Immature natural killer cell (primary cell): ENCODE data around the gene ACSL1. TPM values are rescaled to one million over a fixed set of nuclear protein-coding genes. Genes with fewer than 3 reads are reported as not detected.
"Not testable (repeated sequence)": the region's sequence is repeated elsewhere in the genome, so short reads cannot be mapped to it uniquely, and the experiment has no call there.

ENCODE experiments used
- DNase-seq, 3 donors: peaks; one replicate each; pipeline ENCODE4 v3.0.0; 2022; ENCODE audit warnings: mixed read lengths in 1 of 3
- H3K27ac Mint-ChIP-seq, 6 donors: one replicate each; pipeline ENCODE4 v1.8.0; 2020; ENCODE audit warnings: mixed read lengths in 6 of 6, mild to moderate bottlenecking in 5 of 6, inconsistent platforms in 4 of 6, moderate library complexity in 3 of 6
- H3K27me3 Mint-ChIP-seq, 3 donors: one replicate each; pipeline ENCODE4 v1.8.0; 2020 to 2021; ENCODE audit warnings: low read depth in 3 of 3, mild to moderate bottlenecking in 3 of 3, mixed read lengths in 3 of 3, moderate library complexity in 3 of 3, inconsistent platforms in 1 of 3
- H3K36me3 Mint-ChIP-seq, 3 donors: one replicate each; pipeline ENCODE4 v1.8.0; 2020; ENCODE audit warnings: mixed read lengths in 3 of 3, inconsistent platforms in 2 of 3, mild to moderate bottlenecking in 2 of 3
- H3K4me1 Mint-ChIP-seq, 2 donors: one replicate each; pipeline ENCODE4 v1.8.0; 2020; ENCODE audit warnings: inconsistent platforms in 2 of 2, mild to moderate bottlenecking in 2 of 2, mixed read lengths in 2 of 2, moderate library complexity in 1 of 2
- H3K4me3 Mint-ChIP-seq, 5 donors: one replicate each; pipeline ENCODE4 v1.8.0; 2020; ENCODE audit warnings: mild to moderate bottlenecking in 5 of 5, mixed read lengths in 5 of 5, inconsistent platforms in 3 of 5, moderate library complexity in 3 of 5
- H3K9me3 Mint-ChIP-seq, 6 donors: one replicate each; pipeline ENCODE4 v1.8.0; 2020; ENCODE audit warnings: mild to moderate bottlenecking in 6 of 6, mixed read lengths in 6 of 6, inconsistent platforms in 4 of 6, moderate library complexity in 3 of 6
- polyA plus RNA-seq, 3 donors: library from polyadenylated mRNA; unstranded; fragments of 300-500 nt; fragmentation: Illumina TruSeq; gene quantifications; one replicate each; pipeline ENCODE4 v1.2.3, GENCODE V29; 2021

ACSL1 gene
- polyA plus RNA-seq, 3 donors from 2014 or later: 4.8 to 7.8 (median 7.3) TPM

DNA sequence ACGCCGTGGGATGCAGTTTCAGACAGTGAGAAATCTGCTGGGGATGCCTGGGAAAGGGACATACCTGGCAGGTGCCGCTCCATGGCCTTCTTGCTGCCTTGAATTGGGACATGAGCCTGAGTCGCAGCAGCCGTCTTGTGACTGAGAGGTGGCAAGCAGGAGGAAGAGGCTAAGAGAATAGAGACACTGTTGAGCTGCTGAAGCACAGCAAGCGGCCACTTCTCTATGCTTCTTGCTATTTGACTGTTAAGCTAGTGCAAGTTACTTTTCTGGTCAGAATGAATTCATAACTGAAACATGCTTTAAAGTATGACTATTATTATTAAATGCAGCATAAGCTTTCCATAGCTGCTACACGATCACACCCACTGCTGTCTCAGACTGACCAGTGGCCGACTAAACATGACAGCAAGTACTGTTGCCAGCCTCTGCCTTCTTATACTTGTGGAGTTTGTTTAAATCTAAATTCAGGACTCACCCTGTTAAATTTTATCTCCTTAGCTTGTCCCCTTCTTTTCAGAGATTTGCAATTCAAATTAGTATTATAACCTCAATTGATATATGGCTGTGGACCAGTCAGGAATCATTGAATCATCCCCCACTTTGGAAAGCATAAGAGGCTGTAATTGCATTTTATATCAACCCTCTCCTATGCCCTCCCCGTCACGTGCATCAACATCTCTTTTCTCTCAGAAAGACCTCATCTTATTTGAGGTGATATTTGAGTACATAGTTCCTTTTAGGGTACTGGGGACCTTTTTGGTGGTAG lies 24.8 kb upstream of the ACSL1 start:
- Mint-ChIP-seq H3K36me3 (no peaks in the 10 kb centered on the region), H3K27me3 (peaks cover 0 to 11% (median 9%) of the 10 kb centered on the region in 3 donors), H3K9me3 (no peaks in the 10 kb centered on the region), H3K27ac (no peak overlapping the region), H3K4me1 (no peaks in the 10 kb centered on the region), H3K4me3 (no peak overlapping the region)
- DNase-seq: no peak

DNA sequence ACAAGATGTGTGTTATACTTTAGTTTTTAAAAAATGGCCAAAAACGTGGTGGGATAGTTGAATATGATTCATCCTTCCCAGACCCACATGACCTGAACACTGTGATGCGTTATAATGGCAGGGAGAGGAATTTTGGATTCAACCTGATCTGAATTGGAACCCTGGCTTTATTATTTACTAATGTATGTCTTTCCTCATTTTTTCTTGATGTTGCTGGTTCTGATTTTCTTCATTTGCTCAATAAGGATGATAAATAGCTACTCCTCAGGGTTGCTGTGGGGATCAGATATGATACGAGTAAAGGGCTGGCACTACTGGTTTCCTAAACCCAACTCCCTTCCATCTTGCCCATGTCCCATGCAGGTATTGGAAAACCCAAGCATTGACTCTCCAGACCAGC lies 24.2 kb upstream of the ACSL1 start:
- Mint-ChIP-seq H3K9me3 (no peaks in the 10 kb centered on the region), H3K4me3 (no peak overlapping the region), H3K27me3 (peaks cover 0 to 11% (median 9%) of the 10 kb centered on the region in 3 donors), H3K4me1 (no peaks in the 10 kb centered on the region), H3K36me3 (no peaks in the 10 kb centered on the region), H3K27ac (no peak overlapping the region)
- DNase-seq: no peak

DNA sequence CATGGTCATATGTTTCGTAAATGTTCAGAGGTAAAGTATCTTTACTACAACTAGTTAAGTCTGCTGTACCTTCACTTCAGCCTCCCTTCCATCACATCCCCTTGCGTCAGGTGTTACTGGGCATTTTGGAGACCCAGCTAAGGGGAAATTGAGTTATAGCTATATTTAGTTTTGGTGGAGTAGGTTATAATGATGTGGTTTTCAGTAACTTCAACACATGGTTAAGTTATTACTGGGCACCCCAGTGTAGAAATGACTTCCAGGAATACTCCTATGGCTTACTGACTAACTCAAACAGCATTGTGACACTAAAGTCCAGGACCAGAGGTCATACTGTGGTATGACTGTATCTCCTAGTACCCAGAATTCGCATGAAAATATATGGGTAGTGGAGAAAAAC lies 23.4 kb upstream of the ACSL1 start:
- H3K27me3 Mint-ChIP-seq: peaks cover 0 to 11% (median 4%) of the 10 kb centered on the region in 3 donors
- H3K9me3 Mint-ChIP-seq: no peaks in the 10 kb centered on the region
- no peak overlapping the region for H3K27ac Mint-ChIP-seq
- no peaks in the 10 kb centered on the region for H3K4me1 Mint-ChIP-seq
- no peaks in the 10 kb centered on the region for H3K36me3 Mint-ChIP-seq
- DNase-seq: no peak
- H3K4me3 Mint-ChIP-seq: no peak overlapping the region

DNA sequence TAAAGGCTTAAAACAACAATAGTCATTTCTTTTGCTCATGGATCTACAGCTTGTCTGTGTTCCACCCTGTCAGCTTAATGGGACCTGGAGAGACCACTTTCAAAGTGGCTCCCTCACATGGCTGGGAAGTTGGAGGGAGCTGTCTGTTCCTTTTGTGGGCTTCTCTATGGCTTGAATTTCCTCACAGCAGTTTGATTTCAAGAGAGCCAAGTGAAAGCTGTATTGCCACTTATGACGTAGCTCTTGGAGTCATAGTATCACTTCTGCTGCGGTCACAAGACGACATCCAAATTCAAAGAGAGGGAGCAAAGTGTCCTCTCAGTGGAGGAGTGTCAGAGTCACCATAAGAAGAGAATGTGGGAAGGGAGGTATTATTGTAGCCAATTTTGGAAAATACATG lies 22.7 kb upstream of the ACSL1 start:
- Mint-ChIP-seq H3K27me3 (peaks cover 0 to 11% (median 4%) of the 10 kb centered on the region in 3 donors), H3K9me3 (no peaks in the 10 kb centered on the region), H3K36me3 (no peaks in the 10 kb centered on the region), H3K4me3 (no peak overlapping the region), H3K4me1 (no peaks in the 10 kb centered on the region), H3K27ac (no peak overlapping the region)
- no peak for DNase-seq

DNA sequence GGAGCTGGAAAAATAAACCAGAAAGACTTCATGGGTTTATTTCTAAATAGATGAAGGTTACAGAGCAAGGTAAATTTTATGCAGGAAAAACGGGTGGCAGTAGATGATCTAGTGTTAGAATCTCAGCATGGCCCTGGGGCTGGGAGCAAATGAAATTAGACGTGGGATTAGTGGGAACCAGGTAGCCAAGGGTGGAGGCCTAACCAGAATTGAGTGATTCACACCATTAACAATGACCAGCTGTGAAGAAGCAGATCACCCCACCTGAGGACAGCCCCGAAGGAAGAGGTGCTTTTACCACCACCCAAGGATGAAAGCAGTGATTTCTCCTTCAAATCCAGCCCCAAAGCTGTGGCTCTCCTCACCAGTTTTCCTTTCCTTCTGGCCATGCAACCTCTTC lies 20.8 kb upstream of the ACSL1 start:
- H3K4me3 Mint-ChIP-seq: no peak overlapping the region
- H3K27me3 Mint-ChIP-seq: peaks cover 0 to 13% (median 4%) of the 10 kb centered on the region in 3 donors
- no peaks in the 10 kb centered on the region for H3K36me3 Mint-ChIP-seq
- H3K27ac Mint-ChIP-seq: no peak overlapping the region
- H3K4me1 Mint-ChIP-seq: no peaks in the 10 kb centered on the region
- no peak for DNase-seq
- no peaks in the 10 kb centered on the region for H3K9me3 Mint-ChIP-seq

DNA sequence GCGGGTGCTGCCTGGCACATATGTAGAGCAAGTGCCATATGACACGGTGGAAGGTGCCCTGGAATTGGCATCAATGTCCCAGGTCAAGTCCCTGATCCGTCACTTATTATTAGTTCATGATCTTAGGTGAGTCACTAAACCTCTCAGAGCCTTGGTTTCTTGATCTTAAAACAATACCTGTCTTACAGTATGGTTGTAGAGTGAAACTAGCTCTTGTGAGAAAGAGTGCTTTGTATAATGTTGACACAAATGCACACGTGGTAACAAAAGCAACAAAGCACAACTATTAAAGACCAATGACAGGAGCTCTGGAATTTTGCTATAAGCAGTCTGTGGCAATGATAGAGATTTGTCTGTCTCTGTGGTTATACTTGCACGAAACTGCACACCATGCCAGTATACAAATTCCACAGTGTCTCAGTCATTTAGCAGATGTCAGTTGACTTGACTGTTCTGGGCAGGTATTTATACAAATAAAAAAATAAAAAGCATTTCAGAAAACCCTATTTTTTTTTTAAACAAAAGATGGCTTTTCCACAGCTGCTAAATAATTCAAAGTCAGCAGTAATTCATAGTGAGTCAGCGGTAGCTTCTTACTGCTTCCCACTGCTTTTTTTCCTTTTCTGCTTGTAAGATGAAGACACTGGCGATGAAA lies 19.7 kb upstream of the ACSL1 start:
- peaks cover 0 to 15% (median 4%) of the 10 kb centered on the region in 3 donors for H3K27me3 Mint-ChIP-seq
- H3K9me3 Mint-ChIP-seq: no peaks in the 10 kb centered on the region
- H3K27ac Mint-ChIP-seq: no peak overlapping the region
- no peaks in the 10 kb centered on the region for H3K4me1 Mint-ChIP-seq
- no peak overlapping the region for H3K4me3 Mint-ChIP-seq
- DNase-seq: no peak
- H3K36me3 Mint-ChIP-seq: no peaks in the 10 kb centered on the region

DNA sequence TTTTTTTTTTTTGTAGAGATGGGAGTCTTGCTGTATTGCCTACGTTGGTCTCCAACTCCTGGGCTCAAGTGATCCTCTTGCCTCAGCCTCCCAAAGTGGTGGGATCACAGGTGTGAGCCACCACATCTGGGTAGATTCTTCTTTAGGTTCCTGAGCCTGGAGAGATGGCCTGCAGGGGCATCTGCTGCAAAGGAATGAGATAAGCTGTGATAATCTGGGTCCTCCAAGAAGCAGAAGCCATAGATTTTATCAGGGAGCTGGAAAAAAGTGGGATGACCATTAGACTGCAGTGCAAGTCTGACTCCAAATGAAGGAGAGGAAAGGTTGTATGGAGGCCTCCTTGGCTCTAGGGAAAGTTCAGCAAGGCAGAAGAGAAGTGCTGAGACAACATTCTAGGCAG lies 19.0 kb upstream of the ACSL1 start:
- H3K9me3 Mint-ChIP-seq: no peaks in the 10 kb centered on the region
- H3K4me1 Mint-ChIP-seq: no peaks in the 10 kb centered on the region
- no peak overlapping the region for H3K27ac Mint-ChIP-seq
- H3K27me3 Mint-ChIP-seq: peaks cover 0 to 15% (median 4%) of the 10 kb centered on the region in 3 donors
- DNase-seq: no peak
- no peaks in the 10 kb centered on the region for H3K36me3 Mint-ChIP-seq
- H3K4me3 Mint-ChIP-seq: no peak overlapping the region

DNA sequence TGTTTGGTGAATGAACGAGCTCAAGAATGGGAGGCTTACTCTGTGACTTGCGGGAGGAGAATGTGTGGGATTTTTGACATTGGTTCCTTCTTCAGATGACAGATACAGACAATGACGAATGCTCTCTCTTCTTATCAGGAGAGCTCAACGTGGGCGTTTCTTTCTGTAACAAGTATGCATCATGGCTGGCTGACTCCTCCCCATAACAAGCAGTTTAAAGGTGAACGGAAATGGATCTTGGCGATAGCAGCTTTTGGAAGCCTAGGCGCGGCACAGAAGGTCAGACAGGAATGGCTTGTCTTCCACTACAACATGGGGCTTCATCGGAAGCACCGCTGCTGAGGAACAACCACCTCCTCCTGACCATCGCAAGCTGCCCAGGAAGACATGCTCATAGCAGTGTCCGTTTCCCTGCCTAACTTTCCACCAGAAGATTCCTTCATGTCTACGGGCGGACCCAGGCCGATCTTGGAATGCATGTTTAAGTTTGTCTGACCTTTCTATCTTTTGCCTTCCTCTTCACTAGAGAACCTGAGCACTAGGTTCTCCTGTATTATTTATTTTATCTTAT lies 18.3 kb upstream of the ACSL1 start:
- H3K4me1 Mint-ChIP-seq: no peaks in the 10 kb centered on the region
- DNase-seq: no peak
- no peaks in the 10 kb centered on the region for H3K9me3 Mint-ChIP-seq
- H3K27ac Mint-ChIP-seq: no peak overlapping the region
- H3K27me3 Mint-ChIP-seq: peaks cover 0 to 14% (median 4%) of the 10 kb centered on the region in 3 donors
- no peak overlapping the region for H3K4me3 Mint-ChIP-seq
- no peaks in the 10 kb centered on the region for H3K36me3 Mint-ChIP-seq

DNA sequence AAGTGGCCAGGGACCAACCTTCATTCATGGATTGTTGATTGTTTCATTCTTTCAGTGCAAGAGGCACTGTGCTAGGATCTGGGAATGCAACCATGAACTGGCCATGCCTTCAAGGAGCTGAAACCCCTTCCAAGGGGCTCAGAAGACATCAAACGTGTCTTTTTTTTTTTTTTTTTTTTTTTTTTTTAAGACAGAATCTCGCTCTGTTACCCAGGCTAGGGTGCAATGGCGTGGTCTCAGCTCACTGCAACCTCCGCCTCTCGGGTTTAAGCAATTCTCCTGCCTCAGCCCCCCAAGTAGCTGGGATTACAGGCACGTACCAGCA lies 13.3 kb upstream of the ACSL1 start:
- not testable (repeated sequence) for H3K4me1 Mint-ChIP-seq, H3K36me3 Mint-ChIP-seq, H3K4me3 Mint-ChIP-seq, H3K9me3 Mint-ChIP-seq, H3K27me3 Mint-ChIP-seq, DNase-seq, H3K27ac Mint-ChIP-seq

DNA sequence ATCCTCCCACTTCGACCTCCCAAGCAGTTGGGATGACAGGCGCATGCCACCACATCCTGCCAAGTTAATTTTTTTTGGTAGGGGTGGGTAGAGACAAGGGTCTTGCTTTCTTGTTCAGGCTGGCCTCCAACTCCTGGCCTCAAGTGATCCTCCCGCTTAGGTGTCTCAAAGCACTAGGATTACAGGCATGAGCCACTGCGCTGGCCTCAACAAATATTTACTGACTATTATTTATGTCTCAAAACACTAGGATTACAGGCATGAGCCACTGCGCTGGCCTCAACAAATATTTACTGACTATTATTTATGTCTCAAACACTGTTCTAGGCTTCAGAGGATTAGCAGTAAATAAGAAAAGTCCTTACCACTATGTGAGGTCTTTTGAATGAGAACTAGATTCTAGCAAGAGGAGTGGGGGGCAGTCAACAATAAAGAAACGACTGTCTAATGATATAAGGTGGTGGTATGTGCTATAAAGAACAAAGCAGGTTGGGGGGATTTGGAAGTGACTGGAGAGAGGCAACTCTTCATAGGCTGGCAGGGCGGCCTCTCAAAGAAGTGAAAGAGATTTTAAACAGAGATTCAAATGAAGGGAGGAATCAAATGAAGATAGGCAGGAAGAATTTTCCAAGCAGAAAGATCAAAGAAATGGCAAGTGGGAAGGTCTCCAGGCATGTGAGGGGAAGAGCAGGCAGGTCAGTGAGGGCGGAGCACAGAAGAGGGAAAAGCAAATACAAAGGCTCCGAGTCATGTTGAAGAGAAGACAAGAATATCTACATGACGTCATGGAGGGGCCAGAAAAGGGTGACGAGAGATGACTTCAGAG lies 12.7 kb upstream of the ACSL1 start:
- H3K36me3 Mint-ChIP-seq: no peaks in the 10 kb centered on the region
- no peaks in the 10 kb centered on the region for H3K4me1 Mint-ChIP-seq
- no peaks in the 10 kb centered on the region for H3K9me3 Mint-ChIP-seq
- H3K27ac Mint-ChIP-seq: no peak overlapping the region
- no peak for DNase-seq
- no peak overlapping the region for H3K4me3 Mint-ChIP-seq
- peaks cover 0 to 7% (median 5%) of the 10 kb centered on the region in 3 donors for H3K27me3 Mint-ChIP-seq

DNA sequence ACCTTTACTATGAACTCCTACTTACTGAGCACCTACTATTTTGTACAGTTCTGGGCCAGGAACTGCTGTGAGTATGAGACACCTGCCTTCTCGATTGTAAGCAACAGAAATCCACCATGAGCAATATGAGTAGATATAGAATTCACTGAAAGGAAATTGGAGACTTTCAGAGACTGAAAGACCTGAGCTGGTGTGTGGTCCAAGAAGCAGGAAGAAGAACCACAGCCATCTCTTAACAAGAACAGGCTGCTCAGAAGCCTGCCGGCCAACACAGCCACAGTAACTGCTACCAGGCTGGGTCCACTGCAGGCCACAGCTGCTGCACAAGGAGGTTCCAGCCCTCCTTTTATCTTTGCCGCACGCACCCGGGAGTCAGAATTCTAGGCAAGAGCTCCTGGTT lies 10.8 kb upstream of the ACSL1 start:
- Mint-ChIP-seq H3K36me3 (no peaks in the 10 kb centered on the region), H3K9me3 (no peaks in the 10 kb centered on the region), H3K4me3 (no peak overlapping the region), H3K4me1 (no peaks in the 10 kb centered on the region), H3K27me3 (peaks cover 0 to 5% (median 5%) of the 10 kb centered on the region in 3 donors), H3K27ac (no peak overlapping the region)
- no peak for DNase-seq

DNA sequence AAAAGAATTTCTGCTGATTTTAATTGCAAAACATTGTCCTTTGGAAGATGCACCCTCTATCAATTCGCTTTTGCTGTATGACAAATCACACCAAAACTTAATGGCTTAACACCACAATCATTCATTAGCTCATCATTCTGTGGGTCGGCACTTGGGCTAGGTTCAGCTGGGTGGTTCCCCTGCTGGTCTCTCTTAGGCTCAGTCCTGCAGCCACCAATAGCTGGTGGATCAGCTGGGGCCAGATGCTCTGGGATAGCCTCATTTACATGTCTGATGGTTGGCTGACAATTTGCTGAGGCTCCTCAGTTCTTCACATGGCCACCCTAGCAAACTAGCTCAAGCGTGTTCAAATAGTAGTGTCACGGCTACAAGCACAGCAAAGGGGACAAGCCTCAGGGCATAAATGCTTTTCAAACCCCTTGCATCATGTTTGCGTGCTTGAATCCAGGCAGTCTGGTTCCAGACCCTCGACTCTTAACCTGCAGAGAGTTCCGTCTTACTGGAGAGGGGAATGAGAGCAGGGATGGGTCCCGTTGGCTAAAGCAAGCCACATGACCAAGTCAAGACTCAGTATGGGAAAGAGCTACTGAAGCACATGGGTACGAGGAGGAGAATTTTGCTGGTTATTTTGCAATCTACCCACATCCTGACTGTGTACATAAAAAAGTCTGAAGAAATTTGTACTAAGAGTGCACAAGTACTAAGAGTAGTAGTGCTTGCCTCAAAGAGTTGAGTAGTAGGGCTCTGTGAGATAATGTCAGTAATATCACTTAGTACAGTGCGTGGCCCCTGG lies 7.5 kb upstream of the ACSL1 start:
- H3K4me1 Mint-ChIP-seq: no peaks in the 10 kb centered on the region
- H3K36me3 Mint-ChIP-seq: no peaks in the 10 kb centered on the region
- DNase-seq: no peak
- no peak overlapping the region for H3K27ac Mint-ChIP-seq
- H3K9me3 Mint-ChIP-seq: no peaks in the 10 kb centered on the region
- H3K27me3 Mint-ChIP-seq: no peaks in the 10 kb centered on the region
- no peak overlapping the region for H3K4me3 Mint-ChIP-seq

DNA sequence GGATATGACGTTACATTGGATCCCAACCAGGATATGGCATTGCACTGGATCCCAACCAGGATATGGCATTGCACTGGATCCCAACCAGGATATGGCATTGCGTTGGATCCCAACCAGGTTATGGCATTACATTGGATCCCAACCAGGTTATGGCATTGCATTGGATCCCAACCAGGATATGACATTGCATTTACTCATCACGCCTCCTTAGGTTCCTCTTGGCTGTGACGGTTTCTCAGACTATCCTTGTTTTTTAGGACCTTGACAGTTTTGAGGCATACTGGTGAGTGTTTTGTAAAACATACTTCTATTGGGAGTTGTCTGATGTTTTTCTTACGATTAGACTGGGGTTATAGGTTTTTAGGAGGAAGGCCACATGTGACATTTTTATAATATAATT lies 5.4 kb upstream of the ACSL1 start:
- no peak for DNase-seq
- H3K9me3 Mint-ChIP-seq: no peaks in the 10 kb centered on the region

More for the DNA sequence above, 5.4 kb upstream of the ACSL1 start:
- peaks cover 10 to 16% of the 10 kb centered on the region in 2 donors for H3K4me1 Mint-ChIP-seq
- H3K36me3 Mint-ChIP-seq: no peaks in the 10 kb centered on the region
- H3K27ac Mint-ChIP-seq: no peak overlapping the region
- peaks cover 9 to 10% (median 9%) of the 10 kb centered on the region in 3 donors for H3K27me3 Mint-ChIP-seq
- H3K4me3 Mint-ChIP-seq: no peak overlapping the region
